Smooth muscle cell (in vitro differentiated cells): ENCODE data around the gene GAK. TPM values are rescaled to one million over a fixed set of nuclear protein-coding genes. Genes with fewer than 3 reads are reported as not detected.

Source experiments
- DNase-seq: peaks from one replicate; lab custom pipeline; 2025; ENCODE audit not compliant: unreplicated experiment; lab: John Stamatoyannopoulos, UW
- H2AFZ ChIP-seq: fragments of 200-600 bp; sonication (generic); 2 replicates; pipeline ENCODE4 v1.6.0; 2016; ENCODE audit warnings: antibody characterized with exemption, low read depth, mild to moderate bottlenecking
- H3F3A ChIP-seq: fragments of 200-600 bp; sonication (generic); 2 replicates; pipeline ENCODE4 v1.6.0; 2017; ENCODE audit warnings: antibody characterized with exemption, low read depth
- H3K27ac ChIP-seq: fragments of 200-600 bp; sonication (generic); 2 replicates; pipeline ENCODE4 v1.5.1; 2016; ENCODE audit warnings: low read depth, mild to moderate bottlenecking
- H3K27me3 ChIP-seq: fragments of 200-600 bp; sonication (generic); 2 replicates; pipeline ENCODE4 v1.6.1; 2016; ENCODE audit warnings: low read depth, mild to moderate bottlenecking
- H3K36me3 ChIP-seq: fragments of 200-600 bp; sonication (generic); 2 replicates; pipeline ENCODE4 v1.5.1; 2016; ENCODE audit warnings: low read depth
- H3K4me1 ChIP-seq: fragments of 200-600 bp; sonication (generic); 2 replicates; pipeline ENCODE4 v1.5.1; 2016; ENCODE audit warnings: low read depth
- H3K4me2 ChIP-seq: fragments of 200-600 bp; sonication (generic); 2 replicates; pipeline ENCODE4 v1.6.0; 2016; ENCODE audit warnings: mild to moderate bottlenecking
- H3K4me3 ChIP-seq: fragments of 200-600 bp; sonication (generic); 2 replicates; pipeline ENCODE4 v1.5.1; 2016; ENCODE audit warnings: mild to moderate bottlenecking
- H3K79me2 ChIP-seq: fragments of 200-600 bp; sonication (generic); 2 replicates; pipeline ENCODE4 v1.6.0; 2016; ENCODE audit warnings: low read depth, mild to moderate bottlenecking
- H3K9ac ChIP-seq: fragments of 200-600 bp; sonication (generic); 2 replicates; pipeline ENCODE4 v1.6.0; 2016; ENCODE audit warnings: low read depth
- H3K9me3 ChIP-seq: fragments of 200-600 bp; sonication (generic); replicated peaks from 2 replicates; pipeline ENCODE4 v1.5.1; 2016; ENCODE audit warnings: low read depth
- H4K20me1 ChIP-seq: fragments of 200-600 bp; sonication (generic); 2 replicates; pipeline ENCODE4 v1.6.0; 2016; ENCODE audit warnings: low read depth
- WGBS: methylation state at CpG from one replicate; pipeline ENCODE4 v1.1.7; 2016; ENCODE audit warnings: low lambda C conversion rate; 5-methylcytosine and 5-hydroxymethylcytosine counted together
- polyA plus RNA-seq: library from polyadenylated mRNA; unstranded; fragments of >200 nt; fragmentation: Nextera tagmentation; extraction: Ambion mirVana; gene quantifications from 2 replicates; pipeline ENCODE4 v1.2.1, GENCODE V29; 2016
- total RNA-seq: library from RNA; depleted of rRNA; stranded (reverse); fragments of >200 nt; gene quantifications from 2 replicates; pipeline ENCODE4 v1.2.3, GENCODE V29; 2014
- TF ChIP-seq, protein P1 (sequence below): fragments of 200-600 bp; sonication (generic); IDR thresholded peaks from 2 replicates; pipeline ENCODE4 v1.5.1; 2017; ENCODE audit warnings: borderline replicate concordance, mild to moderate bottlenecking, antibody characterized with exemption; ENCODE audit not compliant: insufficient read depth, poor library complexity, severe bottlenecking

GAK gene
- total and polyA plus RNA-seq, 2 experiments from 2014 or later, result 56.2 to 85.4 TPM

DNA sequence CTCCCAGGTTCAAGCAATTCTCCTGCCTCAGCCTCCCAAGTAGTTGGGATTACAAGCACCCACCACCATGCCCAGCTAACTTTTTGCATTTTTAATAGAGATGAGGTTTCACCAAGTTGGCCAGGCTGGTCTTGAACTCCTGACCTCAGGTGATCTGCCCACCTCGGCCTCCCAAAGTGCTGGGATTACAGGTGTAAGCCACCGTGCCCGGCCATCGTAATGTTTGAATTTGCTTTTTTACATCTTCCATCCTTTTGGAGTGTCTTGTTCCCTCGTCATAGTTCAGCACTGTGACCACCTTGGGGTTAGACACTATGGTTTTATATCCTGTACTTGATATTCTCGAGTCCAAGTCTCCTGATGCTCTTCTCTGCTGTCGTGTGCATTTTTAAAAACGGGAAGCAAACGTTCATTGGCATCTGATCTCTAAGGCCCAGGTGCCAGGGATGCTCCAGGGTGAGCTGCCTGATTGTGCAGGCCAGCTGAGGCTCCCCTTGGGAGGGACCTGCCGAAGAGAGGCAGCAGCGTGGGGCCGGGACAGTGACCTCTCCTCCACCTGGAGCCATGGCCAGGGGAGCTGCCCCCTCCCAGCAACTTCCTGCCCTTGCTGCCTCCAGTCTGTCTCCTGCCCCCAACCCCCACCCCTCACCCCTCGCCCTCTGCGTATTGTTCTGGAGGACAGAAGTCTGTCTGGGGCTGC lies 24.6 kb upstream of the GAK start:
- no peak overlapping the region for H3K9ac ChIP-seq
- no peaks in the 10 kb centered on the region for H3K36me3 ChIP-seq
- H4K20me1 ChIP-seq, result no peaks in the 10 kb centered on the region
- no peak for DNase-seq
- 88% methylated on average over 14 of the region's 14 CpGs for WGBS
- H3F3A ChIP-seq, result no peaks in the 10 kb centered on the region
- H3K9me3 ChIP-seq, result no peaks in the 10 kb centered on the region
- H3K79me2 ChIP-seq, result no peaks in the 10 kb centered on the region
- TF ChIP-seq, protein P1, sequence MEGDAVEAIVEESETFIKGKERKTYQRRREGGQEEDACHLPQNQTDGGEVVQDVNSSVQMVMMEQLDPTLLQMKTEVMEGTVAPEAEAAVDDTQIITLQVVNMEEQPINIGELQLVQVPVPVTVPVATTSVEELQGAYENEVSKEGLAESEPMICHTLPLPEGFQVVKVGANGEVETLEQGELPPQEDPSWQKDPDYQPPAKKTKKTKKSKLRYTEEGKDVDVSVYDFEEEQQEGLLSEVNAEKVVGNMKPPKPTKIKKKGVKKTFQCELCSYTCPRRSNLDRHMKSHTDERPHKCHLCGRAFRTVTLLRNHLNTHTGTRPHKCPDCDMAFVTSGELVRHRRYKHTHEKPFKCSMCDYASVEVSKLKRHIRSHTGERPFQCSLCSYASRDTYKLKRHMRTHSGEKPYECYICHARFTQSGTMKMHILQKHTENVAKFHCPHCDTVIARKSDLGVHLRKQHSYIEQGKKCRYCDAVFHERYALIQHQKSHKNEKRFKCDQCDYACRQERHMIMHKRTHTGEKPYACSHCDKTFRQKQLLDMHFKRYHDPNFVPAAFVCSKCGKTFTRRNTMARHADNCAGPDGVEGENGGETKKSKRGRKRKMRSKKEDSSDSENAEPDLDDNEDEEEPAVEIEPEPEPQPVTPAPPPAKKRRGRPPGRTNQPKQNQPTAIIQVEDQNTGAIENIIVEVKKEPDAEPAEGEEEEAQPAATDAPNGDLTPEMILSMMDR, result no peak
- H3K27me3 ChIP-seq, result no peaks in the 10 kb centered on the region
- no peaks in the 10 kb centered on the region for H3K4me1 ChIP-seq
- no peak overlapping the region for H3K4me2 ChIP-seq
- no peak overlapping the region for H3K27ac ChIP-seq
- no peak overlapping the region for H3K4me3 ChIP-seq
- no peak overlapping the region for H2AFZ ChIP-seq

DNA sequence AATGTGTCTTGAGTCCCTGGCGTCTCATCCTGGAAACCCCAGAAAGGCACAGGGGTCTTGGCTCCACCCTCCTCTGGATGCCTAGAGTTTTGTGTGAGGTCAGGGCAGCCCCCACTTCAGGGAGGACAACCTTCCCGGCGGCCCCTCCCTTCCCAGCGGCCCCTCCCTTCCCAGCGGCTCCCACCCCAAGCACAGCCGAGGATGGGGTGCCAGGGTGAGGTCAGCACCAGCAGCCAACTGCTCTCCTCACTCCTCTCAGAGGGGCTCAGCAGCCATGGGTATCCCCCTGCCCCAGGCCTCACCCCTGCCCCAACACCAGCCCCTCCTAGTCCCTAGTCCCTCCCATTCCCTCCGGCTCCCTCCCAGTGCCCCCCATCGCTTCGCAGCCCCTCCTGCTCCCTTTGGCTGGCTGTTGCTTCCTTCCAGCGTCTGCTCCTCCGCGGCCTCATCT lies 23.8 kb upstream of the GAK start:
- DNase-seq, result no peak
- no peak overlapping the region for H3K4me2 ChIP-seq
- H3K27me3 ChIP-seq, result no peaks in the 10 kb centered on the region
- H3K36me3 ChIP-seq, result no peaks in the 10 kb centered on the region
- 95% methylated on average over 10 of the region's 12 CpGs for WGBS
- no peaks in the 10 kb centered on the region for H3F3A ChIP-seq
- no peaks in the 10 kb centered on the region for H4K20me1 ChIP-seq
- no peak overlapping the region for H2AFZ ChIP-seq
- no peaks in the 10 kb centered on the region for H3K9me3 ChIP-seq
- H3K4me3 ChIP-seq, result no peak overlapping the region
- no peak overlapping the region for H3K9ac ChIP-seq
- TF ChIP-seq, protein P1, result no peak
- H3K79me2 ChIP-seq, result no peaks in the 10 kb centered on the region
- H3K4me1 ChIP-seq, result no peaks in the 10 kb centered on the region
- H3K27ac ChIP-seq, result no peak overlapping the region

DNA sequence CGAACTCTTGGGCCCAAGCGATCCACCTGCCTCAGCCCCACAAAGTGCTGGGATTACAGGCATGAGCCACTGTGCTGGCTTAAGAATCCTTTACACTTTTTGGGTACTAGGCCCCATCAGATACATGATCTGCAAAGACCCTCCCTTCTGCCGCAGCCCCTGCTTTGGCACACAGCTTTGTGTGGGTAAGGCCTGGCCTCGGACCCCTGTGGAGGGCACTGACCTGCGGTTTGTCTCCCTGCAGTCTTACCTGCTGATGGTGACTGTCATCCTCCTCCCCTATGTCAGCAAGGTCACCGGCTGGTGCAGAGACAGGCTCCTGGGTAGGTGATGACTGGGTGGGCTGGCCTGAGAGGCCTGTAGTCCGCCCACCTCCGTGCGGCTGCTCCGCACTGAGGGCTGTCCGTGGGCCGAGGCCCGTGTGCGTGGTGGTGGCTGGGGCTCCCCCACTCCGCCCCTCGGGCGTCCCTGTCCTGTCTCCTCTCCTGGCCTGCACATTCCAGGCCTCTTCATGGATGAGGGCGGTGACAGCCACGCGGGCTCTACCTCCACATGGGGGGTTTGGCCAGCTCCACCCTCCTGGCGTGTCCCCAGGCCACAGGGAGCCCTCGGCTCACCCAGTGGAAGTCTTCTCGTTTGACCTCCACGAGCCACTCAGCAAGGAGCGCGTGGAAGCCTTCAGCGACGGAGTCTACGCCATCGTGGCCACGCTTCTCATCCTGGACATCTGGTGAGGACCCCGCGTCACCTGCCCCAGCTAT lies 23.2 kb upstream of the GAK start:
- Histone ChIP-seq H3K27ac (no peak overlapping the region), H4K20me1 (no peaks in the 10 kb centered on the region), H3K27me3 (no peaks in the 10 kb centered on the region), H3K36me3 (no peaks in the 10 kb centered on the region), H3K9ac (no peak overlapping the region), H3K9me3 (no peaks in the 10 kb centered on the region), H3K4me3 (no peak overlapping the region), H3K4me2 (no peak overlapping the region), H3F3A (no peaks in the 10 kb centered on the region), H3K4me1 (no peaks in the 10 kb centered on the region), H2AFZ (no peak overlapping the region), H3K79me2 (no peaks in the 10 kb centered on the region)
- TF ChIP-seq, protein P1, result no peak
- WGBS, result 96% methylated on average over 33 of the region's 33 CpGs
- DNase-seq, result no peak
